Left lung (tissue), 10 donors: Measurements from ENCODE around the gene SERINC2. TPM values are rescaled to one million over a fixed set of nuclear protein-coding genes. Genes with fewer than 3 reads are reported as not detected.
"Not testable (repeated sequence)": the region's sequence is repeated elsewhere in the genome, so short reads cannot be mapped to it uniquely, and the experiment has no call there.

ENCODE experiments used
- ATAC-seq: fragments of 200-7000 bp; cut with Tn5 transposase; one replicate; pipeline ENCODE4 v1.9.1; 2020; ENCODE audit warnings: moderate library complexity
- DNase-seq, 4 donors: peaks; one replicate each; pipeline ENCODE4 v3.0.0-alpha.2; 2013 to 2020
- H3K27ac ChIP-seq, 2 donors: fragments of 200-600 bp; sonication (generic) in 1 of 2; one replicate each; pipeline versions ENCODE4 v1.5.0 to v1.8.0; 2020 to 2021
- H3K27me3 ChIP-seq, 2 donors: fragments of 200-600 bp; sonication (generic) in 1 of 2; one replicate each; pipeline versions ENCODE4 v1.5.0 to v1.8.0; 2020 to 2021
- H3K36me3 ChIP-seq, 2 donors: fragments of 200-600 bp; sonication (generic) in 1 of 2; one replicate each; pipeline versions ENCODE4 v1.5.0 to v1.8.0; 2020 to 2021
- H3K4me1 ChIP-seq, 2 donors: fragments of 200-600 bp; one replicate each; pipeline ENCODE4 v1.8.0; 2021
- H3K4me3 ChIP-seq, 2 donors: fragments of 200-600 bp; sonication (generic) in 1 of 2; one replicate each; pipeline versions ENCODE4 v1.5.0 to v1.8.0; 2020 to 2021; ENCODE audit warnings: mild to moderate bottlenecking in 1 of 2
- H3K9me3 ChIP-seq, 2 donors: fragments of 200-600 bp; sonication (generic) in 1 of 2; one replicate each; pipeline versions ENCODE4 v1.5.0 to v1.8.0; 2020 to 2021
- intact Hi-C, 2 donors: fragments of 100-400 bp; cut with DNase I; formaldehyde crosslinking; loops; one replicate each; pipeline versions ENCODE4 v1.11.2 to v1.14.2; 2022
- polyA plus RNA-seq, 6 donors: library from polyadenylated mRNA; unstranded; fragments of 120-200 nt; gene quantifications; one replicate each; pipeline ENCODE4 v1.2.1, GENCODE V29; 2013; ENCODE audit not compliant: insufficient read length in 6 of 6
- total RNA-seq, 2 donors: library from RNA; stranded (reverse); fragmentation: NEBNext Ultra II Directional; extraction: Animal tissue kit (Norgen Biotek cat#: 25700); gene quantifications; one replicate each; pipeline ENCODE4 v1.2.1, GENCODE V29; 2021
- TF ChIP-seq, protein P1 (sequence below), 2 donors: fragments of 200-600 bp; sonication (generic) in 1 of 2; IDR thresholded peaks; one replicate each; pipeline versions ENCODE4 v1.5.0 to v1.8.0; 2021; ENCODE audit warnings: antibody characterized with exemption in 2 of 2
- donor health status: DM: no; HTN: yes; CAD: no.
- donor health status: DM: no; HTN: no; CAD: no.

SERINC2 gene
- total and polyA plus RNA-seq, 8 donors: 10.4 to 126 (median 14.2) TPM

- Histone ChIP-seq H3K36me3 (peaks cover 0 to 16% of the 10 kb centered on the region in 2 donors), H3K4me1 (no peaks in the 10 kb centered on the region), H3K4me3 (no peak overlapping the region), H3K27me3 (peaks cover 0 to 5% of the 10 kb centered on the region in 2 donors), H3K27ac (no peak overlapping the region), H3K9me3 (no peaks in the 10 kb centered on the region)
- TF ChIP-seq, protein P1, sequence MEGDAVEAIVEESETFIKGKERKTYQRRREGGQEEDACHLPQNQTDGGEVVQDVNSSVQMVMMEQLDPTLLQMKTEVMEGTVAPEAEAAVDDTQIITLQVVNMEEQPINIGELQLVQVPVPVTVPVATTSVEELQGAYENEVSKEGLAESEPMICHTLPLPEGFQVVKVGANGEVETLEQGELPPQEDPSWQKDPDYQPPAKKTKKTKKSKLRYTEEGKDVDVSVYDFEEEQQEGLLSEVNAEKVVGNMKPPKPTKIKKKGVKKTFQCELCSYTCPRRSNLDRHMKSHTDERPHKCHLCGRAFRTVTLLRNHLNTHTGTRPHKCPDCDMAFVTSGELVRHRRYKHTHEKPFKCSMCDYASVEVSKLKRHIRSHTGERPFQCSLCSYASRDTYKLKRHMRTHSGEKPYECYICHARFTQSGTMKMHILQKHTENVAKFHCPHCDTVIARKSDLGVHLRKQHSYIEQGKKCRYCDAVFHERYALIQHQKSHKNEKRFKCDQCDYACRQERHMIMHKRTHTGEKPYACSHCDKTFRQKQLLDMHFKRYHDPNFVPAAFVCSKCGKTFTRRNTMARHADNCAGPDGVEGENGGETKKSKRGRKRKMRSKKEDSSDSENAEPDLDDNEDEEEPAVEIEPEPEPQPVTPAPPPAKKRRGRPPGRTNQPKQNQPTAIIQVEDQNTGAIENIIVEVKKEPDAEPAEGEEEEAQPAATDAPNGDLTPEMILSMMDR (IDR thresholded peaks at IDR 0.05): no peak
- no peak for DNase-seq
- no peak for ATAC-seq
- intact Hi-C loops: loop anchor here in 1 of 2 donors (10.0 kb wide), 1 partner anchor 244 kb away; no protein-coding TSS in a partner anchor
Measured at GRCh38 chr1:31428436-31429221, 15.6 kb downstream of the SERINC2 start.

- Histone ChIP-seq H3K27me3 (no peaks in the 10 kb centered on the region), H3K36me3 (peaks cover 0 to 16% of the 10 kb centered on the region in 2 donors), H3K27ac (no peak overlapping the region), H3K9me3 (no peaks in the 10 kb centered on the region), H3K4me1 (no peaks in the 10 kb centered on the region), H3K4me3 (no peak overlapping the region)
- intact Hi-C loops: loop anchor here in 1 of 2 donors (10.0 kb wide), 1 partner anchor 245 kb away; no protein-coding TSS in a partner anchor
- TF ChIP-seq, protein P1 (IDR thresholded peaks at IDR 0.05): no peak
- DNase-seq (no peak), ATAC-seq (no peak)
Measured at GRCh38 chr1:31429583-31429982, 16.6 kb downstream of the SERINC2 start.

- peaks cover 0 to 16% of the 10 kb centered on the region in 2 donors for H3K36me3 ChIP-seq
- intact Hi-C loops, H3K27ac ChIP-seq, H3K4me3 ChIP-seq, H3K9me3 ChIP-seq, ATAC-seq, H3K27me3 ChIP-seq, DNase-seq, H3K4me1 ChIP-seq: not testable (repeated sequence)
Measured at GRCh38 chr1:31431351-31432257, 18.6 kb downstream of the SERINC2 start.

DNA sequence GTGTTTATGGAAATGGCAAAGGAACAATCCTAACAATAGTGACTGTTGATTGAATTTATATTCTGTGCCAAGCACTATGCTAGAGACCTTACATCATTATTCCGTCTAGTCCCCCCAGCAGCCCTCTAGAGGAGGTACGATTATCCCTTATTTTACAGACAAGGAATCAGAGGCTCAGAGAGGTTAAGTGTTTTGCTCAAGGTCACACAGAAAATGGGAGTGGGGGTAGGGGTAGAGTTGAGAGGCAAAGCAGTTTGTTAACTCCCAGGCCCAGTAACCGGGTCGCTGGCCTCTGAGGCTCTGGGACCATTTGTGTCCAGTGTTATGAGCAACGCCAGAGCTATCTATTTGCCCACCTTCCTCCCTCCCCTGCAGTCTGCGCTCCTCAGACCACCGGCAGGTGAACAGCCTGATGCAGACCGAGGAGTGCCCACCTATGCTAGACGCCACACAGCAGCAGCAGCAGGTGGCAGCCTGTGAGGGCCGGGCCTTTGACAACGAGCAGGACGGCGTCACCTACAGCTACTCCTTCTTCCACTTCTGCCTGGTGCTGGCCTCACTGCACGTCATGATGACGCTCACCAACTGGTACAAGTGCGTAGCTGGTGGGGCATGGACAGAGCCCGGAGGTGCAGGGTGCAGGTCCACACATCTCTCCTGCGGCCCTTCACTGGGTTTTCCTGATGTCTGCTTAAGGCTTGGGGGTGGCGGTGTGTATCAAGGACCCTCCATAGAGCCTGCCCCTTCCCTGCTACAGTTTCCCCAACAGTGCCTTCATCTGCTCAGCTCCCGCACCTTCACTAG, 19.8 kb downstream of the SERINC2 start:
- Histone ChIP-seq H3K27me3 (peaks cover 0 to 5% of the 10 kb centered on the region in 2 donors), H3K4me3 (no peak overlapping the region), H3K27ac (no peak overlapping the region), H3K9me3 (no peaks in the 10 kb centered on the region), H3K4me1 (no peaks in the 10 kb centered on the region), H3K36me3 (peaks cover 0 to 16% of the 10 kb centered on the region in 2 donors)
- intact Hi-C loops: no loop called here
- no peak for ATAC-seq
- DNase-seq: no peak
- TF ChIP-seq, protein P1 (IDR thresholded peaks at IDR 0.05): no peak

GRCh38 chr1:31433396-31433930, 20.4 kb downstream of the SERINC2 start:
- peaks cover 0 to 5% of the 10 kb centered on the region in 2 donors for H3K27me3 ChIP-seq
- no peak for DNase-seq

More at GRCh38 chr1:31433396-31433930, 20.4 kb downstream of the SERINC2 start:
- Histone ChIP-seq H3K9me3 (no peaks in the 10 kb centered on the region), H3K4me1 (no peaks in the 10 kb centered on the region), H3K27ac (no peak overlapping the region), H3K36me3 (peaks cover 0 to 16% of the 10 kb centered on the region in 2 donors), H3K4me3 (no peak overlapping the region)
- intact Hi-C loops: no loop called here
- ATAC-seq: no peak
- TF ChIP-seq, protein P1 (IDR thresholded peaks at IDR 0.05): no peak
